ENCODE results near the gene ERAP2.

ERAP2 gene

GRCh38 chr5:96844481-96844990, 31.8 kb upstream of the ERAP2 start:
- Histone ChIP-seq H3K9me3 (ENCODE audit: control insufficient read depth in 2 of 2, low read length in 2 of 2) (no peaks in the 10 kb centered on the region), H3K27ac (ENCODE audit: low read depth in 2 of 2, low read length in 2 of 2) (no peak overlapping the region), H3K4me3 (ENCODE audit: low read length in 2 of 2) (no peak overlapping the region)

GRCh38 chr5:96851312-96852062, 24.8 kb upstream of the ERAP2 start:
- no peak overlapping the region for H3K9ac ChIP-seq (ENCODE audit: low read depth in 1 of 2, low read length in 2 of 2)
- peaks cover 8 to 9% of the 10 kb centered on the region in 2 donors for H3K4me1 ChIP-seq (ENCODE audit: control insufficient read depth in 2 of 2, insufficient read depth in 2 of 2, low read length in 2 of 2)
- no peaks in the 10 kb centered on the region for H3K27me3 ChIP-seq (ENCODE audit: control insufficient read depth in 2 of 2, insufficient read depth in 2 of 2, low read length in 2 of 2)
- H3K4me3 ChIP-seq (ENCODE audit: low read length in 2 of 2) = no peak overlapping the region
- no peaks in the 10 kb centered on the region for H3K36me3 ChIP-seq (ENCODE audit: control insufficient read depth in 2 of 2, insufficient read depth in 2 of 2, low read length in 2 of 2)
- no peak overlapping the region for H3K27ac ChIP-seq (ENCODE audit: low read depth in 2 of 2, low read length in 2 of 2)
- no peaks in the 10 kb centered on the region for H3K9me3 ChIP-seq (ENCODE audit: control insufficient read depth in 2 of 2, low read length in 2 of 2)

More at GRCh38 chr5:96844481-96844990, 31.8 kb upstream of the ERAP2 start:
- Histone ChIP-seq H3K9ac (ENCODE audit: low read depth in 1 of 2, low read length in 2 of 2) (no peak overlapping the region), H3K36me3 (ENCODE audit: control insufficient read depth in 2 of 2, insufficient read depth in 2 of 2, low read length in 2 of 2) (no peaks in the 10 kb centered on the region), H3K4me1 (ENCODE audit: control insufficient read depth in 2 of 2, insufficient read depth in 2 of 2, low read length in 2 of 2) (no peaks in the 10 kb centered on the region), H3K27me3 (ENCODE audit: control insufficient read depth in 2 of 2, insufficient read depth in 2 of 2, low read length in 2 of 2) (no peaks in the 10 kb centered on the region)

- no peaks in the 10 kb centered on the region for H3K9me3 ChIP-seq (ENCODE audit: control insufficient read depth in 2 of 2, low read length in 2 of 2)
- peaks cover 8 to 12% of the 10 kb centered on the region in 2 donors for H3K4me1 ChIP-seq (ENCODE audit: control insufficient read depth in 2 of 2, insufficient read depth in 2 of 2, low read length in 2 of 2)
- no peak overlapping the region for H3K9ac ChIP-seq (ENCODE audit: low read depth in 1 of 2, low read length in 2 of 2)
- H3K27ac ChIP-seq (ENCODE audit: low read depth in 2 of 2, low read length in 2 of 2) = no peak overlapping the region
- no peak overlapping the region for H3K4me3 ChIP-seq (ENCODE audit: low read length in 2 of 2)
- no peaks in the 10 kb centered on the region for H3K36me3 ChIP-seq (ENCODE audit: control insufficient read depth in 2 of 2, insufficient read depth in 2 of 2, low read length in 2 of 2)
- H3K27me3 ChIP-seq (ENCODE audit: control insufficient read depth in 2 of 2, insufficient read depth in 2 of 2, low read length in 2 of 2) = no peaks in the 10 kb centered on the region
Observed at GRCh38 chr5:96852759-96853158, 23.5 kb upstream of the ERAP2 start.

GRCh38 chr5:96854067-96854466, 22.2 kb upstream of the ERAP2 start:
- Histone ChIP-seq H3K36me3 (ENCODE audit: control insufficient read depth in 2 of 2, insufficient read depth in 2 of 2, low read length in 2 of 2) (no peaks in the 10 kb centered on the region), H3K4me1 (ENCODE audit: control insufficient read depth in 2 of 2, insufficient read depth in 2 of 2, low read length in 2 of 2) (peaks cover 8 to 12% of the 10 kb centered on the region in 2 donors), H3K9me3 (ENCODE audit: control insufficient read depth in 2 of 2, low read length in 2 of 2) (no peaks in the 10 kb centered on the region), H3K4me3 (ENCODE audit: low read length in 2 of 2) (no peak overlapping the region), H3K27me3 (ENCODE audit: control insufficient read depth in 2 of 2, insufficient read depth in 2 of 2, low read length in 2 of 2) (no peaks in the 10 kb centered on the region), H3K9ac (ENCODE audit: low read depth in 1 of 2, low read length in 2 of 2) (no peak overlapping the region), H3K27ac (ENCODE audit: low read depth in 2 of 2, low read length in 2 of 2) (no peak overlapping the region)

GRCh38 chr5:96855031-96855872, 21.0 kb upstream of the ERAP2 start:
- Histone ChIP-seq H3K36me3 (ENCODE audit: control insufficient read depth in 2 of 2, insufficient read depth in 2 of 2, low read length in 2 of 2) (no peaks in the 10 kb centered on the region), H3K27me3 (ENCODE audit: control insufficient read depth in 2 of 2, insufficient read depth in 2 of 2, low read length in 2 of 2) (no peaks in the 10 kb centered on the region), H3K4me1 (ENCODE audit: control insufficient read depth in 2 of 2, insufficient read depth in 2 of 2, low read length in 2 of 2) (peaks cover 8 to 12% of the 10 kb centered on the region in 2 donors), H3K9me3 (ENCODE audit: control insufficient read depth in 2 of 2, low read length in 2 of 2) (no peaks in the 10 kb centered on the region), H3K4me3 (ENCODE audit: low read length in 2 of 2) (peak overlapping the region; percentile 25 to 32), H3K9ac (ENCODE audit: low read depth in 1 of 2, low read length in 2 of 2) (peak overlapping the region; percentile 28 to 46), H3K27ac (ENCODE audit: low read depth in 2 of 2, low read length in 2 of 2) (peak overlapping the region; percentile 84)

- Histone ChIP-seq H3K27me3 (ENCODE audit: control insufficient read depth in 2 of 2, insufficient read depth in 2 of 2, low read length in 2 of 2) (no peaks in the 10 kb centered on the region), H3K4me1 (ENCODE audit: control insufficient read depth in 2 of 2, insufficient read depth in 2 of 2, low read length in 2 of 2) (peaks cover 8 to 12% of the 10 kb centered on the region in 2 donors), H3K9me3 (ENCODE audit: control insufficient read depth in 2 of 2, low read length in 2 of 2) (no peaks in the 10 kb centered on the region)
Observed at GRCh38 chr5:96856371-96856770, 19.9 kb upstream of the ERAP2 start.

GRCh38 chr5:96857454-96857853, 18.8 kb upstream of the ERAP2 start:
- no peak overlapping the region for H3K27ac ChIP-seq (ENCODE audit: low read depth in 2 of 2, low read length in 2 of 2)
- no peak overlapping the region for H3K9ac ChIP-seq (ENCODE audit: low read depth in 1 of 2, low read length in 2 of 2)
- H3K4me1 ChIP-seq (ENCODE audit: control insufficient read depth in 2 of 2, insufficient read depth in 2 of 2, low read length in 2 of 2) = peaks cover 8 to 12% of the 10 kb centered on the region in 2 donors
- H3K4me3 ChIP-seq (ENCODE audit: low read length in 2 of 2) = no peak overlapping the region
- no peaks in the 10 kb centered on the region for H3K36me3 ChIP-seq (ENCODE audit: control insufficient read depth in 2 of 2, insufficient read depth in 2 of 2, low read length in 2 of 2)
- no peaks in the 10 kb centered on the region for H3K9me3 ChIP-seq (ENCODE audit: control insufficient read depth in 2 of 2, low read length in 2 of 2)
- H3K27me3 ChIP-seq (ENCODE audit: control insufficient read depth in 2 of 2, insufficient read depth in 2 of 2, low read length in 2 of 2) = no peaks in the 10 kb centered on the region

More at GRCh38 chr5:96856371-96856770, 19.9 kb upstream of the ERAP2 start:
- H3K4me3 ChIP-seq (ENCODE audit: low read length in 2 of 2) = no peak overlapping the region
- no peak overlapping the region for H3K9ac ChIP-seq (ENCODE audit: low read depth in 1 of 2, low read length in 2 of 2)
- no peaks in the 10 kb centered on the region for H3K36me3 ChIP-seq (ENCODE audit: control insufficient read depth in 2 of 2, insufficient read depth in 2 of 2, low read length in 2 of 2)
- no peak overlapping the region for H3K27ac ChIP-seq (ENCODE audit: low read depth in 2 of 2, low read length in 2 of 2)

GRCh38 chr5:96857924-96858323, 18.4 kb upstream of the ERAP2 start:
- no peak overlapping the region for H3K9ac ChIP-seq (ENCODE audit: low read depth in 1 of 2, low read length in 2 of 2)
- no peaks in the 10 kb centered on the region for H3K9me3 ChIP-seq (ENCODE audit: control insufficient read depth in 2 of 2, low read length in 2 of 2)
- H3K36me3 ChIP-seq (ENCODE audit: control insufficient read depth in 2 of 2, insufficient read depth in 2 of 2, low read length in 2 of 2) = no peaks in the 10 kb centered on the region
- no peaks in the 10 kb centered on the region for H3K27me3 ChIP-seq (ENCODE audit: control insufficient read depth in 2 of 2, insufficient read depth in 2 of 2, low read length in 2 of 2)
- peaks cover 8 to 12% of the 10 kb centered on the region in 2 donors for H3K4me1 ChIP-seq (ENCODE audit: control insufficient read depth in 2 of 2, insufficient read depth in 2 of 2, low read length in 2 of 2)
- no peak overlapping the region for H3K4me3 ChIP-seq (ENCODE audit: low read length in 2 of 2)
- H3K27ac ChIP-seq (ENCODE audit: low read depth in 2 of 2, low read length in 2 of 2) = no peak overlapping the region

- Histone ChIP-seq H3K9me3 (ENCODE audit: control insufficient read depth in 2 of 2, low read length in 2 of 2) (no peaks in the 10 kb centered on the region), H3K4me1 (ENCODE audit: control insufficient read depth in 2 of 2, insufficient read depth in 2 of 2, low read length in 2 of 2) (peaks cover 8 to 12% of the 10 kb centered on the region in 2 donors), H3K9ac (ENCODE audit: low read depth in 1 of 2, low read length in 2 of 2) (no peak overlapping the region), H3K4me3 (ENCODE audit: low read length in 2 of 2) (no peak overlapping the region), H3K36me3 (ENCODE audit: control insufficient read depth in 2 of 2, insufficient read depth in 2 of 2, low read length in 2 of 2) (no peaks in the 10 kb centered on the region), H3K27ac (ENCODE audit: low read depth in 2 of 2, low read length in 2 of 2) (no peak overlapping the region), H3K27me3 (ENCODE audit: control insufficient read depth in 2 of 2, insufficient read depth in 2 of 2, low read length in 2 of 2) (no peaks in the 10 kb centered on the region)
Observed at GRCh38 chr5:96859375-96859774, 16.9 kb upstream of the ERAP2 start.

GRCh38 chr5:96861076-96861475, 15.2 kb upstream of the ERAP2 start:
- Histone ChIP-seq H3K4me3 (ENCODE audit: low read length in 2 of 2) (no peak overlapping the region), H3K9ac (ENCODE audit: low read depth in 1 of 2, low read length in 2 of 2) (no peak overlapping the region), H3K36me3 (ENCODE audit: control insufficient read depth in 2 of 2, insufficient read depth in 2 of 2, low read length in 2 of 2) (no peaks in the 10 kb centered on the region), H3K9me3 (ENCODE audit: control insufficient read depth in 2 of 2, low read length in 2 of 2) (no peaks in the 10 kb centered on the region), H3K4me1 (ENCODE audit: control insufficient read depth in 2 of 2, insufficient read depth in 2 of 2, low read length in 2 of 2) (peaks cover 2 to 4% of the 10 kb centered on the region in 2 donors), H3K27me3 (ENCODE audit: control insufficient read depth in 2 of 2, insufficient read depth in 2 of 2, low read length in 2 of 2) (no peaks in the 10 kb centered on the region), H3K27ac (ENCODE audit: low read depth in 2 of 2, low read length in 2 of 2) (no peak overlapping the region)
